SU-DHL-6 (cell line): ENCODE data around the gene HBG1.

ENCODE experiments used
- CTCF ChIP-seq: fragments of 200-600 bp; sonication (generic); IDR thresholded peaks from one replicate; pipeline ENCODE4 v1.5.1; 2017; ENCODE audit warnings: antibody characterized with exemption, mild to moderate bottlenecking, low read length, moderate library complexity; ENCODE audit not compliant: insufficient read depth, poor library complexity, severe bottlenecking
- EZH2phosphoT487 ChIP-seq: fragments of 200-600 bp; sonication (generic), shearing (Covaris generic); conservative IDR thresholded peaks from 2 replicates; pipeline ENCODE4 v1.6.1; 2018; ENCODE audit warnings: mild to moderate bottlenecking, antibody characterized with exemption, low read length, moderate library complexity, mixed read lengths

- TF ChIP-seq CTCF: no peak
- no peak for TF ChIP-seq EZH2phosphoT487
These were observed 17.0 kb upstream of the HBG1 start for GRCh38 chr11:5266609-5267008.
